GM12878 (cell line): Measurements from ENCODE around the gene PRKAG2. TPM values are rescaled to one million over a fixed set of nuclear protein-coding genes. Genes with fewer than 3 reads are reported as not detected.

Experiments
- ATAC-seq: fragments of 200-7000 bp; cut with Tn5 transposase; 3 replicates; pipeline ENCODE4 v1.9.1; 2020; ENCODE audit warnings: mild to moderate bottlenecking, moderate library complexity
- BruUV-seq: library from RNA; stranded (reverse); fragments of 400-500 nt; replicated peaks from 2 replicates; lab custom pipeline; 2021; lab: Mats Ljungman, UMichigan
- CTCF ChIA-PET: fragments of 300-600 bp; sonication (Branson Sonifier 250); formaldehyde crosslinking; extraction: SDS; loops from one replicate; lab custom pipeline; 2021; ENCODE audit warnings: inconsistent platforms; lab: Yijun Ruan, JAX
- POLR2A ChIA-PET: fragments of 350-600 bp; formaldehyde crosslinking; extraction: SDS; loops from one replicate; lab custom pipeline; 2021; ENCODE audit warnings: inconsistent platforms; lab: Charles Lee
- RAD21 ChIA-PET: fragments of 300-600 bp; sonication (Branson Sonifier 250); formaldehyde crosslinking; loops from one replicate; lab custom pipeline; 2023; ENCODE audit warnings: antibody characterized with exemption; ENCODE audit not compliant: unreplicated experiment; lab: Charles Lee
- SMC1A ChIA-PET: fragments of 300-600 bp; sonication (Branson Sonifier 250); formaldehyde crosslinking; loops from one replicate; lab custom pipeline; 2023; ENCODE audit not compliant: unreplicated experiment, uncharacterized antibody; lab: Charles Lee
- DNase-seq: peaks from one replicate; pipeline ENCODE4 v3.0.0-alpha.2; 2011; ENCODE audit warnings: low read depth, low spot score
- FAIRE-seq: peaks from 3 replicates; lab custom pipeline; 2011; peaks lifted over from hg19 to GRCh38; lab: Jason Lieb, UNC
- H2AFZ ChIP-seq: 2 replicates; pipeline ENCODE4 v1.6.0; 2011; ENCODE audit warnings: low read depth, low read length, control low read depth; ENCODE audit not compliant: control insufficient read depth
- H3K27ac ChIP-seq: 2 replicates; pipeline ENCODE4 v1.5.1; 2011; ENCODE audit warnings: control low read depth; ENCODE audit not compliant: control insufficient read depth, insufficient read depth
- H3K27me3 ChIP-seq, 2 experiments: replicated peaks in 1 of 2; 2 replicates each; pipeline versions ENCODE4 v1.6.0 to v1.6.1; 2011; ENCODE audit warnings: low read length in 1 of 2; ENCODE audit not compliant: control insufficient read depth in 2 of 2, insufficient read depth in 2 of 2
- H3K36me3 ChIP-seq, 2 experiments: 2 replicates each; pipeline ENCODE4 v1.5.1; 2011; ENCODE audit warnings: low read length in 1 of 2; ENCODE audit not compliant: control insufficient read depth in 2 of 2, insufficient read depth in 2 of 2
- H3K4me1 ChIP-seq: 2 replicates; pipeline ENCODE4 v1.6.1; 2011; ENCODE audit warnings: mild to moderate bottlenecking, low read length, moderate library complexity, mixed read lengths; ENCODE audit not compliant: control insufficient read depth, insufficient read depth
- H3K4me2 ChIP-seq: 2 replicates; pipeline ENCODE4 v1.6.0; 2011; ENCODE audit warnings: control low read depth; ENCODE audit not compliant: control insufficient read depth, insufficient read depth
- H3K4me3 ChIP-seq: fragments of 200-600 bp; sonication (generic); 2 replicates; pipeline ENCODE4 v1.5.1; 2016
- H3K79me2 ChIP-seq: 2 replicates; pipeline ENCODE4 v1.6.0; 2011; ENCODE audit warnings: low read length; ENCODE audit not compliant: control insufficient read depth, insufficient read depth
- H3K9ac ChIP-seq: 2 replicates; pipeline ENCODE4 v1.8.0; 2011; ENCODE audit warnings: low read length, control low read depth, mixed read lengths; ENCODE audit not compliant: control insufficient read depth, insufficient read depth
- H3K9me3 ChIP-seq: replicated peaks from 3 replicates; pipeline ENCODE4 v1.5.1; 2011; ENCODE audit warnings: mild to moderate bottlenecking, low read length; ENCODE audit not compliant: control insufficient read depth, insufficient read depth
- H4K20me1 ChIP-seq: 2 replicates; pipeline ENCODE4 v1.6.0; 2011; ENCODE audit not compliant: control insufficient read depth, insufficient read depth
- EZH2 ChIP-seq: IDR thresholded peaks from 2 replicates; pipeline ENCODE4 v1.6.1; 2012; ENCODE audit warnings: low read depth, mild to moderate bottlenecking, control low read depth, inconsistent platforms, low read length, borderline replicate concordance; ENCODE audit not compliant: control insufficient read depth
- IKZF1 ChIP-seq: fragments of 450-650 bp; conservative IDR thresholded peaks from 2 replicates; pipeline ENCODE4 v1.6.1; 2017; ENCODE audit warnings: antibody characterized with exemption, mild to moderate bottlenecking
- NBN ChIP-seq: fragments of 450-650 bp; IDR thresholded peaks from 2 replicates; pipeline ENCODE4 v1.6.1; 2016
- NFYA ChIP-seq: IDR thresholded peaks from 2 replicates; pipeline ENCODE4 v1.6.1; 2011; ENCODE audit warnings: low read depth, mild to moderate bottlenecking, low read length, improper control_type of control experiment, borderline replicate concordance
- RCOR1 ChIP-seq: conservative IDR thresholded peaks from 2 replicates; pipeline ENCODE4 v1.6.1; 2012; ENCODE audit warnings: low read depth, low read length, improper control_type of control experiment
- RELB ChIP-seq: fragments of 450-650 bp; IDR thresholded peaks from 2 replicates; pipeline ENCODE4 v1.6.1; 2017; ENCODE audit warnings: low read depth, mild to moderate bottlenecking, moderate library complexity
- TCF3 ChIP-seq: IDR thresholded peaks from 2 replicates; pipeline ENCODE4 v1.6.1; 2012; ENCODE audit warnings: low read depth, mild to moderate bottlenecking, low read length, borderline replicate concordance; ENCODE audit not compliant: insufficient read depth
- WGBS: methylation state at CpG from one replicate; pipeline ENCODE4 v1.1.6; 2016; ENCODE audit warnings: low lambda C conversion rate; ENCODE audit not compliant: insufficient replicate concordance, insufficient coverage; ENCODE audit errors: missing lambda C conversion rate; 5-methylcytosine and 5-hydroxymethylcytosine counted together
- in situ Hi-C: fragments of 300-500 bp; cut with MboI; formaldehyde crosslinking; loops from 9 replicates; pipeline ENCODE4 v1.14.3; 2018; ENCODE audit warnings: mixed read lengths
- intact Hi-C: fragments of 100-400 bp; cut with micrococcal nuclease; formaldehyde crosslinking; loops from one replicate; pipeline ENCODE4 v1.14.2; 2022; ENCODE audit not compliant: unreplicated experiment
- polyA plus RNA-seq, 11 experiments: library from polyadenylated mRNA; depleted of rRNA in 4 of 11; unstranded in 6 of 11; stranded (reverse) in 5 of 11; fragments of >200 nt; fragmentation: Nextera tagmentation in 4 of 11; fragmentation: Illumina TruSeq in 1 of 11; extraction: Ambion mirVana in 4 of 11; extraction: Trizol in 1 of 11; gene quantifications; 1 replicate in 1 of 11; 2 replicates in 10 of 11; pipeline versions ENCODE4 v1.2.1 to v1.2.3, GENCODE V29; 2011 to 2016; ENCODE audit warnings: inconsistent platforms in 2 of 11, missing spikeins in 2 of 11, low read depth in 1 of 11
- total RNA-seq, 4 experiments: library from RNA; depleted of rRNA in 3 of 4; stranded (reverse); fragments of >200 nt in 3 of 4; fragmentation: Illumina TruSeq in 1 of 4; extraction: Trizol in 1 of 4; gene quantifications; 2 replicates each; pipeline versions ENCODE4 v1.2.1 to v1.2.3, GENCODE V29; 2013 to 2021

PRKAG2 gene
- total and polyA plus RNA-seq, 10 of the 15 experiments (the other 5 are each of a cell fraction or from before 2014, with no cell fraction given): 3.4 to 8.9 (median 6.8) TPM

- H3K4me2 ChIP-seq: no peak overlapping the region
- H3K79me2 ChIP-seq: no peaks in the 10 kb centered on the region
- FAIRE-seq: no peak
- ATAC-seq: no peak
- H3K9ac ChIP-seq: no peak overlapping the region
- no TSS peak for BruUV-seq
- ChIA-PET POLR2A (no interaction called here), CTCF (no interaction called here), SMC1A (no interaction called here), RAD21 (no interaction called here)
- H3K4me3 ChIP-seq: no peak overlapping the region
- H3K27me3 ChIP-seq: peaks cover 0 to 4% of the 10 kb centered on the region in 2 experiments; a peak in 3 of 4 replicates
- TF ChIP-seq TCF3 (no peak), IKZF1 (no peak), RELB (no peak), RCOR1 (no peak), NFYA (no peak), EZH2 (no peak), NBN (no peak)
- in situ Hi-C loops (no loop called here), intact Hi-C loops (no loop called here)
- H2AFZ ChIP-seq: no peak overlapping the region
- no peaks in the 10 kb centered on the region for H3K36me3 ChIP-seq
- no peaks in the 10 kb centered on the region for H4K20me1 ChIP-seq
- no peaks in the 10 kb centered on the region for H3K9me3 ChIP-seq
- H3K27ac ChIP-seq: no peak overlapping the region
- H3K4me1 ChIP-seq: no peaks in the 10 kb centered on the region
- WGBS: 54% methylated on average over 5 of the region's 5 CpGs
- no peak for DNase-seq
Observed at GRCh38 chr7:151813997-151814396, 62.9 kb downstream of the PRKAG2 start.
